ENCODE measurements around the gene FAM193B. TPM values are rescaled to one million over a fixed set of nuclear protein-coding genes. Genes with fewer than 3 reads are reported as not detected.

The FAM193B gene
- polyA plus RNA-seq, 1 of the 3 experiments (the other 2 are of a cell fraction) = 48.1 TPM

- no peak overlapping the region for H3K4me3 ChIP-seq (ENCODE audit: low read depth in 2 of 2, low read length in 1 of 2)
- 95% methylated on average over 3 of the region's 3 CpGs for WGBS (ENCODE audit: low lambda C conversion rate)
- peaks cover 90% of the 10 kb centered on the region for H3K79me2 ChIP-seq (ENCODE audit: insufficient read depth)
- H3K9me3 ChIP-seq = no peaks in the 10 kb centered on the region
- TF ChIP-seq RFX5 (IDR thresholded peaks at IDR 0.05; ENCODE audit: low read length) = no peak
- TF ChIP-seq NRF1 (IDR thresholded peaks at IDR 0.05; ENCODE audit: low read depth, low read length) = no peak
- no peak for TF ChIP-seq TEAD4 (IDR thresholded peaks at IDR 0.05; ENCODE audit: borderline replicate concordance, insufficient read depth)
- no peak for TF ChIP-seq FOXM1 (IDR thresholded peaks at IDR 0.05; ENCODE audit: low read depth)
- no peak for TF ChIP-seq GATA2 (CRISPR knock-in tag; IDR thresholded peaks at IDR 0.05)
- no peak for TF ChIP-seq JUND (IDR thresholded peaks at IDR 0.05)
- no peak for TF ChIP-seq FOSL2 (IDR thresholded peaks at IDR 0.05; ENCODE audit: borderline replicate concordance, low read depth)
- TF ChIP-seq, protein P1, sequence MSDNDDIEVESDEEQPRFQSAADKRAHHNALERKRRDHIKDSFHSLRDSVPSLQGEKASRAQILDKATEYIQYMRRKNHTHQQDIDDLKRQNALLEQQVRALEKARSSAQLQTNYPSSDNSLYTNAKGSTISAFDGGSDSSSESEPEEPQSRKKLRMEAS (IDR thresholded peaks at IDR 0.05; ENCODE audit: low read depth) = no peak
- TF ChIP-seq, protein P2, sequence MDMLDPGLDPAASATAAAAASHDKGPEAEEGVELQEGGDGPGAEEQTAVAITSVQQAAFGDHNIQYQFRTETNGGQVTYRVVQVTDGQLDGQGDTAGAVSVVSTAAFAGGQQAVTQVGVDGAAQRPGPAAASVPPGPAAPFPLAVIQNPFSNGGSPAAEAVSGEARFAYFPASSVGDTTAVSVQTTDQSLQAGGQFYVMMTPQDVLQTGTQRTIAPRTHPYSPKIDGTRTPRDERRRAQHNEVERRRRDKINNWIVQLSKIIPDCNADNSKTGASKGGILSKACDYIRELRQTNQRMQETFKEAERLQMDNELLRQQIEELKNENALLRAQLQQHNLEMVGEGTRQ (IDR thresholded peaks at IDR 0.05; ENCODE audit: borderline replicate concordance, low read depth, low read length) = no peak
- TF ChIP-seq TAF1 (IDR thresholded peaks at IDR 0.05; ENCODE audit: borderline replicate concordance, low read depth, low read length) = no peak
- TF ChIP-seq CHD2 (IDR thresholded peaks at IDR 0.05; ENCODE audit: low read length, partially characterized antibody) = no peak
- no peak overlapping the region for H3K4me2 ChIP-seq
- H3K9me2 ChIP-seq = no peaks in the 10 kb centered on the region
- peak overlapping the region in 1 of 2 experiments; percentile 39; a peak in 1 of 4 replicates for H3K27ac ChIP-seq (ENCODE audit: low read depth in 2 of 2, low read length in 1 of 2)
- H2AFZ ChIP-seq (ENCODE audit: low read depth) = no peak overlapping the region
- H3K36me3 ChIP-seq (replicated peaks in 1 of 2; ENCODE audit: control insufficient read depth in 1 of 2, insufficient read depth in 2 of 2, low read length in 1 of 2) = peaks cover 19 to 24% of the 10 kb centered on the region in 2 experiments
- no peak overlapping the region for H3K9ac ChIP-seq
- DNase-seq = no peak
- ChIA-PET POLR2A (no interaction called here), CTCF (interaction anchor here (1.3 to 1.7 kb wide), 3 partner anchors 11 to 46 kb away, joined by 3 to 8 read pairs (median 3); no protein-coding TSS in a partner anchor)
- H3K27me3 ChIP-seq (ENCODE audit: insufficient read depth) = no peaks in the 10 kb centered on the region
- H3K4me1 ChIP-seq (ENCODE audit: control insufficient read depth in 1 of 2, insufficient read depth in 2 of 2, low read depth in 1 of 2, low read length in 1 of 2) = peaks cover 10 to 33% of the 10 kb centered on the region in 2 experiments
- H4K20me1 ChIP-seq (ENCODE audit: insufficient read depth) = peaks cover 87% of the 10 kb centered on the region
- H3F3A ChIP-seq (replicated peaks; ENCODE audit: insufficient read depth) = peaks cover 32% of the 10 kb centered on the region
These were observed 6.6 kb downstream of the FAM193B start for GRCh38 chr5:177547736-177548135.

- H3K4me3 ChIP-seq (ENCODE audit: low read depth in 2 of 2, low read length in 1 of 2) = no peak overlapping the region
- CTCF ChIA-PET = interaction anchor here (0.7 to 3.7 kb wide), 6 partner anchors 8 to 142 kb away, joined by 3 to 12 read pairs (median 4); no protein-coding TSS in a partner anchor
- no peaks in the 10 kb centered on the region for H3K27me3 ChIP-seq (ENCODE audit: insufficient read depth)
- H4K20me1 ChIP-seq (ENCODE audit: insufficient read depth) = peaks cover 83% of the 10 kb centered on the region
- H3K79me2 ChIP-seq (ENCODE audit: insufficient read depth) = peaks cover 90% of the 10 kb centered on the region
- H3K9me2 ChIP-seq = no peaks in the 10 kb centered on the region
- no peak overlapping the region for H2AFZ ChIP-seq (ENCODE audit: low read depth)
- no peak overlapping the region for H3K9ac ChIP-seq
- DNase-seq = no peak
- peaks cover 10 to 31% of the 10 kb centered on the region in 2 experiments for H3K4me1 ChIP-seq (ENCODE audit: control insufficient read depth in 1 of 2, insufficient read depth in 2 of 2, low read depth in 1 of 2, low read length in 1 of 2)
- WGBS (ENCODE audit: low lambda C conversion rate) = 0% methylated on average over 1 of the region's 1 CpG
- H3K4me2 ChIP-seq = peak overlapping the region; percentile 48; the same call in 1 of the 2 replicates
- peaks cover 32% of the 10 kb centered on the region for H3F3A ChIP-seq (replicated peaks; ENCODE audit: insufficient read depth)
- H3K27ac ChIP-seq (ENCODE audit: low read depth in 2 of 2, low read length in 1 of 2) = peak overlapping the region; percentile 74 to 75
- H3K36me3 ChIP-seq (replicated peaks in 1 of 2; ENCODE audit: control insufficient read depth in 1 of 2, insufficient read depth in 2 of 2, low read length in 1 of 2) = peaks cover 14 to 20% of the 10 kb centered on the region in 2 experiments
- no peaks in the 10 kb centered on the region for H3K9me3 ChIP-seq
- POLR2A ChIA-PET = interaction anchor here (0.7 kb wide), 1 partner anchor 52 kb away, joined by 3 read pairs; no protein-coding TSS in a partner anchor
- TF ChIP-seq, protein P2 (IDR thresholded peaks at IDR 0.05; ENCODE audit: borderline replicate concordance, low read depth, low read length) = no peak
- TF ChIP-seq, protein P1 (IDR thresholded peaks at IDR 0.05; ENCODE audit: low read depth) = 0 out of 2 replicates have a peak, but pooled peaks have one; percentile 56
- TF ChIP-seq RXRA (IDR thresholded peaks at IDR 0.05; ENCODE audit: borderline replicate concordance, low read depth) (no peak; the same call in 1 of the 2 replicates), SIN3A (IDR thresholded peaks at IDR 0.05; ENCODE audit: borderline replicate concordance, low read depth, low read length) (peak; percentile 92; the same call in 1 of the 2 replicates), FOXJ3 (CRISPR knock-in tag; IDR thresholded peaks at IDR 0.05) (no peak), FOSL2 (IDR thresholded peaks at IDR 0.05; ENCODE audit: borderline replicate concordance, low read depth) (peak; percentile 97), CTCF (IDR thresholded peaks at IDR 0.05) (peak; percentile 35), FOXM1 (IDR thresholded peaks at IDR 0.05; ENCODE audit: low read depth) (0 out of 2 replicates have a peak, but pooled peaks have one; percentile 26), EZH2phosphoT487 (IDR thresholded peaks at IDR 0.05; ENCODE audit: borderline replicate concordance, low read depth) (no peak), TCF12 (IDR thresholded peaks at IDR 0.05) (peak; percentile 99), RAD21 (IDR thresholded peaks at IDR 0.05; ENCODE audit: low read length) (no peak), POLR2AphosphoS5 (IDR thresholded peaks at IDR 0.05; ENCODE audit: low read depth, low read length) (peak; percentile 78; the same call in 1 of the 2 replicates)
- TF ChIP-seq, protein P3, sequence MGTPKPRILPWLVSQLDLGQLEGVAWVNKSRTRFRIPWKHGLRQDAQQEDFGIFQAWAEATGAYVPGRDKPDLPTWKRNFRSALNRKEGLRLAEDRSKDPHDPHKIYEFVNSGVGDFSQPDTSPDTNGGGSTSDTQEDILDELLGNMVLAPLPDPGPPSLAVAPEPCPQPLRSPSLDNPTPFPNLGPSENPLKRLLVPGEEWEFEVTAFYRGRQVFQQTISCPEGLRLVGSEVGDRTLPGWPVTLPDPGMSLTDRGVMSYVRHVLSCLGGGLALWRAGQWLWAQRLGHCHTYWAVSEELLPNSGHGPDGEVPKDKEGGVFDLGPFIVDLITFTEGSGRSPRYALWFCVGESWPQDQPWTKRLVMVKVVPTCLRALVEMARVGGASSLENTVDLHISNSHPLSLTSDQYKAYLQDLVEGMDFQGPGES (IDR thresholded peaks at IDR 0.05; ENCODE audit: low read depth, low read length) = no peak
These were observed 8.1 kb downstream of the FAM193B start for GRCh38 chr5:177546258-177546741.
